Kidney (tissue), 14 donors: Measurements from ENCODE around the gene CEBPA. TPM values are rescaled to one million over a fixed set of nuclear protein-coding genes. Genes with fewer than 3 reads are reported as not detected.

Source experiments
- DNase-seq, 5 donors: peaks; one replicate each; pipeline ENCODE4 v3.0.0-alpha.2; 2013 to 2020
- FAIRE-seq: peaks from 2 replicates; lab custom pipeline; 2012; peaks lifted over from hg19 to GRCh38; lab: Jason Lieb, UNC
- H3K27ac ChIP-seq, 2 donors: one replicate each; pipeline ENCODE4 v1.7.0; 2013; ENCODE audit warnings: low read depth in 2 of 2, low read length in 2 of 2, inconsistent platforms in 1 of 2
- H3K27me3 ChIP-seq: one replicate; pipeline ENCODE4 v1.7.1; 2013; ENCODE audit warnings: low read length, inconsistent platforms; ENCODE audit not compliant: control insufficient read depth, insufficient read depth
- H3K36me3 ChIP-seq, 3 donors: one replicate each; pipeline versions ENCODE4 v1.7.0 to v1.7.1; 2013; ENCODE audit warnings: low read length in 3 of 3, control low read depth in 1 of 3, inconsistent platforms in 1 of 3; ENCODE audit not compliant: insufficient read depth in 3 of 3, control insufficient read depth in 2 of 3
- H3K4me1 ChIP-seq, 3 donors: one replicate each; pipeline versions ENCODE4 v1.7.0 to v1.7.1; 2013; ENCODE audit warnings: low read length in 3 of 3, inconsistent platforms in 1 of 3, low read depth in 1 of 3; ENCODE audit not compliant: control insufficient read depth in 2 of 3, insufficient read depth in 2 of 3
- H3K4me3 ChIP-seq, 3 donors: one replicate each; pipeline versions ENCODE4 v1.7.0 to v1.8.1; 2013; ENCODE audit warnings: low read length in 3 of 3, control low read depth in 1 of 3, inconsistent platforms in 1 of 3
- H3K9ac ChIP-seq, 3 donors: one replicate each; pipeline versions ENCODE4 v1.7.0 to v1.7.1; 2013; ENCODE audit warnings: low read length in 3 of 3, control low read depth in 1 of 3, inconsistent platforms in 1 of 3
- H3K9me3 ChIP-seq, 3 donors: one replicate each; pipeline versions ENCODE4 v1.7.0 to v1.7.1; 2013; ENCODE audit warnings: low read length in 3 of 3, control low read depth in 1 of 3, inconsistent platforms in 1 of 3; ENCODE audit not compliant: control insufficient read depth in 2 of 3, insufficient read depth in 1 of 3
- intact Hi-C: fragments of 100-400 bp; cut with DNase I; formaldehyde crosslinking; loops from one replicate; pipeline ENCODE4 v1.11.1; 2022
- polyA plus RNA-seq: library from polyadenylated mRNA; stranded (reverse); fragments of 350-450 nt; fragmentation: Illumina TruSeq; extraction: RNeasy Lipid Tissue Mini Kit (QIAGEN cat#74804); gene quantifications from one replicate; pipeline ENCODE4 v1.2.3, GENCODE V29; 2014; ENCODE audit warnings: low read depth, low replicate concordance; ENCODE audit not compliant: insufficient read depth
- total RNA-seq: library from RNA; stranded (reverse); fragmentation: NEBNext Ultra II Directional; extraction: Animal tissue kit (Norgen Biotek cat#: 25700); gene quantifications from one replicate; pipeline ENCODE4 v1.2.1, GENCODE V29; 2021
- TF ChIP-seq, protein P1 (sequence below): IDR thresholded peaks from 3 replicates; pipeline ENCODE4 v1.5.1; 2012; ENCODE audit warnings: mild to moderate bottlenecking, moderate library complexity, borderline replicate concordance; ENCODE audit not compliant: insufficient read depth; ENCODE audit errors: extremely low read depth
- donor health status: control.
- donor health status: control.
- donor health status: control.
- donor health status: control.
- donor health status: control.
- donor health status: DM: yes; HTN: yes; CAD: no.
- donor health status: Normal renal cell carcinoma (clear cell type).

Gene CEBPA
- total and polyA plus RNA-seq, 2 donors from 2014 or later = 6.6 to 7.1 TPM

DNA sequence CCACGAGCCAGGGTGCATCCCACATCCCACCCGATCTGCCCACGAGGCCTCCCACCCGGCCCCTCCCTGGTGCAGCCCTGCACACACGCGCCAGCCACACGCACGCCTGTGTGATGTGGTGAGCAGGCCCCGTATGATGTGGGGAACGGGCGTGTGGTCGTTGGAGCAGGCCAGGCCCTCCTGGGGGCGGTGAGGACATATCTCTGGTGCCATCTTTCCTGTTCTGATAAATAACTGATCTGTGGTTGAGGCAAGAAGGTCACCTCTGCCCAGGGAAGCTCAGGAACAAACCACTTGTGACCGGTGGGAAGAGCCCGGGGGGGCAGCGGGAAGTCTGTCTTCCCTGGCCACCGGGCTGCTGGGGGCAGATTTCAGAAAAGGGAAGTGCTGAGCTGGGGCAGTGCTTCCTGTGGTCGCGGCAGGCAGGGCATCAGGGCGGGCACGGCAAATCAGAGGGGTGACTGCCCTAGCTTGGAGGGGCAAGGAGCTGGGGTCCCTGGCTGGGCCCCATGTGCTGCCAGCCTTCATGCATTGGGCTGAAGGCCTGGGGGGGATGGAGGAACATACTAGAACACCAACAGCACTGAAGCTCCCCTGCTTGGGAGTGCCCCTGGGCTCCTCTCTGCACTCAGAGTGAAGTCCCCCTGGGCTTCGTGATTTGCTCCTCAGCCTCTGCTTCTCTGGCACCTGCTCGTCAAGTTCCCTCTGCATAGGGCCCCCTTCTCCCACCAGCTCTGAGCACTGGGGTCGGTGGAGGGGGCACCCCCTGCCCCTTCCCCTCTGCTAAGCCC is 41.5 kb downstream of the CEBPA start:
- Histone ChIP-seq H3K4me3 (no peak overlapping the region), H3K27ac (no peak overlapping the region)
- DNase-seq = no peak

DNA sequence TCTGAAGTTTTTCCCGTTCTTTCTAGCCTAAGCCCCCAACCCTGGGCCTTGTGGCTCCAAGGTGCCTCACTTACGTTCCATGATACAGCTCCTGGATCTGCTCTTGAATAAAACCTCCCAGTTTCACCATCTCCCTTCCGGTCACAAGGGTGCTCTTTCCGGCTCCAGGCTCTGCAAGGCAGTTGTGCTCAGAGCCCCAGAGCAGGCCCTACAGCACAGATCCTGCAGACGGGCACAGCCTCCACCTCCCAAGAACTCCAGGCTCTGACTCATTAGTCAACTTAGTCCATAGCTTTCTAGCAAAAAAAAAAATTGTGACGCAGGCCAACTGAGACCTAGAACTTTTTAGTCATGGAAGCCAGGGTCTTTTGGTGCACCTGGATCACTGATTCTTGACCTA is 42.8 kb downstream of the CEBPA start:
- Histone ChIP-seq H3K9me3 (no peaks in the 10 kb centered on the region), H3K36me3 (no peaks in the 10 kb centered on the region), H3K27ac (no peak overlapping the region), H3K9ac (no peak overlapping the region), H3K4me1 (no peaks in the 10 kb centered on the region), H3K4me3 (no peak overlapping the region), H3K27me3 (no peaks in the 10 kb centered on the region)
- FAIRE-seq = no peak
- TF ChIP-seq, protein P1, sequence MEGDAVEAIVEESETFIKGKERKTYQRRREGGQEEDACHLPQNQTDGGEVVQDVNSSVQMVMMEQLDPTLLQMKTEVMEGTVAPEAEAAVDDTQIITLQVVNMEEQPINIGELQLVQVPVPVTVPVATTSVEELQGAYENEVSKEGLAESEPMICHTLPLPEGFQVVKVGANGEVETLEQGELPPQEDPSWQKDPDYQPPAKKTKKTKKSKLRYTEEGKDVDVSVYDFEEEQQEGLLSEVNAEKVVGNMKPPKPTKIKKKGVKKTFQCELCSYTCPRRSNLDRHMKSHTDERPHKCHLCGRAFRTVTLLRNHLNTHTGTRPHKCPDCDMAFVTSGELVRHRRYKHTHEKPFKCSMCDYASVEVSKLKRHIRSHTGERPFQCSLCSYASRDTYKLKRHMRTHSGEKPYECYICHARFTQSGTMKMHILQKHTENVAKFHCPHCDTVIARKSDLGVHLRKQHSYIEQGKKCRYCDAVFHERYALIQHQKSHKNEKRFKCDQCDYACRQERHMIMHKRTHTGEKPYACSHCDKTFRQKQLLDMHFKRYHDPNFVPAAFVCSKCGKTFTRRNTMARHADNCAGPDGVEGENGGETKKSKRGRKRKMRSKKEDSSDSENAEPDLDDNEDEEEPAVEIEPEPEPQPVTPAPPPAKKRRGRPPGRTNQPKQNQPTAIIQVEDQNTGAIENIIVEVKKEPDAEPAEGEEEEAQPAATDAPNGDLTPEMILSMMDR = no peak
- no peak for DNase-seq
- intact Hi-C loops = no loop called here

More for the DNA sequence above, 41.5 kb downstream of the CEBPA start:
- Histone ChIP-seq H3K9ac (no peak overlapping the region), H3K4me1 (no peaks in the 10 kb centered on the region), H3K36me3 (no peaks in the 10 kb centered on the region), H3K27me3 (no peaks in the 10 kb centered on the region), H3K9me3 (no peaks in the 10 kb centered on the region)
- TF ChIP-seq, protein P1 = no peak
- intact Hi-C loops = no loop called here
- FAIRE-seq = no peak

DNA sequence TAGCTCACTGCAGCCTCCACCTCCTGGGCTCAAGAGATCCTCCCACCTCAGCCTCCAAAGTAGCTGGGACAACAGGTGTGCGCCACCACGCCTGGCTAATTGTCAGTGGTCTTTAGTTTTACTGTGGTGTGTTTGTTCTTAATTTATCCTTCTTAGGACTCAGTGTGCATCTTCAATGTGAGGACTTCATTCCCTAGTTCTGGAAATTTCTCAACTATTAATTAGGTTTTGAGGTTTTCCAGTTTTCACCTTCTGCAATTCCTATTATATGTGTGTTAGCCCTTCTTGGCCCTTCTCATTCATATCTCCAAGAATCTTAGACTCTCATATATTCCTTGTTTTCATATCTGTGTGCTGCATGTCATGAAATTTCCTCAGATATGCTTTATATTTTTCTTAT is 44.5 kb downstream of the CEBPA start:
- Histone ChIP-seq H3K4me3 (no peak overlapping the region), H3K27me3 (no peaks in the 10 kb centered on the region), H3K4me1 (no peaks in the 10 kb centered on the region), H3K9ac (no peak overlapping the region), H3K36me3 (no peaks in the 10 kb centered on the region), H3K9me3 (no peaks in the 10 kb centered on the region), H3K27ac (no peak overlapping the region)
- TF ChIP-seq, protein P1 = no peak
- intact Hi-C loops = no loop called here
- DNase-seq (no peak), FAIRE-seq (no peak)

DNA sequence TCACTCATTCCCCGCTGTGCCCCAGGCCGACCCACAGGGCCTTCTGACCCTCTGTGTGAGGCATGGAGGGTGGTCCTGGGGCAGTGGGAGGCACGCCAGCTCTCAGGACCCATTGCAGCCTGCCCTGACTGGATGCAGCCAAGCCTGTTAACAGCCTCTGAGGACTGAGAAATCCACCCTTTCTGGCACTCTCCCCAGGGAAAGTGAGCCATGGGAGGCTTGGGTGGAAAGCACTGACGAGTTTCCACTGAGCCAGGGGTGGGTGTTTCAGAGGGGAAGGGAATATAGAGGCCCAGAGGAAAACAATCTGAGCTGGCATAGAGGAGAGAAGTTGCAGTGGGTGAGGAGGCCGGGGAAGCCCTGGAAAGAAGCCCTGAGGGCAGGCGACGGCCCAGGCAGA is 46.1 kb downstream of the CEBPA start:
- intact Hi-C loops = no loop called here
- Histone ChIP-seq H3K9ac (no peak overlapping the region), H3K9me3 (no peaks in the 10 kb centered on the region), H3K27me3 (no peaks in the 10 kb centered on the region), H3K36me3 (no peaks in the 10 kb centered on the region), H3K4me3 (no peak overlapping the region), H3K27ac (no peak overlapping the region), H3K4me1 (no peaks in the 10 kb centered on the region)
- DNase-seq (peak in 1 of 5 donors; percentile 45), FAIRE-seq (no peak)
- TF ChIP-seq, protein P1 = no peak
